KMS-11 (cell line): Measurements from ENCODE around the gene CAPN1.

ENCODE experiments used
- H2AFZ ChIP-seq: fragments of 200-600 bp; sonication (generic); 2 replicates; pipeline ENCODE4 v1.6.1; 2016; ENCODE audit warnings: antibody characterized with exemption, mixed run types, low read depth
- H3K27ac ChIP-seq: fragments of 200-600 bp; sonication (generic); 2 replicates; pipeline ENCODE4 v1.6.1; 2016; ENCODE audit warnings: mild to moderate bottlenecking, mixed run types
- H3K27me3 ChIP-seq: fragments of 200-600 bp; sonication (generic); 2 replicates; pipeline ENCODE4 v1.6.1; 2017; ENCODE audit warnings: mild to moderate bottlenecking, low read depth, mixed run types, moderate library complexity; ENCODE audit not compliant: insufficient read depth
- H3K36me3 ChIP-seq: fragments of 200-600 bp; sonication (generic); 2 replicates; pipeline ENCODE4 v1.6.1; 2017; ENCODE audit warnings: mild to moderate bottlenecking, mixed run types; ENCODE audit not compliant: insufficient read depth
- H3K4me1 ChIP-seq: fragments of 200-600 bp; sonication (generic); 2 replicates; pipeline ENCODE4 v1.6.1; 2016; ENCODE audit warnings: mild to moderate bottlenecking, low read depth, mixed run types; ENCODE audit not compliant: poor library complexity, severe bottlenecking
- H3K4me2 ChIP-seq: fragments of 200-600 bp; sonication (generic); 2 replicates; pipeline ENCODE4 v1.7.0; 2016; ENCODE audit warnings: mild to moderate bottlenecking, mixed run types
- H3K4me3 ChIP-seq: fragments of 200-600 bp; sonication (generic); IDR thresholded peaks from 2 replicates; pipeline ENCODE4 v1.6.1; 2017; ENCODE audit warnings: low read depth, low read length, mixed read lengths; ENCODE audit not compliant: insufficient read depth
- H3K79me2 ChIP-seq: fragments of 200-600 bp; sonication (generic); 2 replicates; pipeline ENCODE4 v1.6.1; 2016; ENCODE audit warnings: low read depth, mixed run types; ENCODE audit not compliant: insufficient read depth
- H3K9ac ChIP-seq: fragments of 200-600 bp; sonication (generic); 2 replicates; pipeline ENCODE4 v1.6.1; 2016; ENCODE audit warnings: mild to moderate bottlenecking, mixed run types
- H4K20me1 ChIP-seq: fragments of 200-600 bp; sonication (generic); 2 replicates; pipeline ENCODE4 v1.6.1; 2016; ENCODE audit warnings: mild to moderate bottlenecking, mixed run types; ENCODE audit not compliant: insufficient read depth
- CTCF ChIP-seq: fragments of 200-600 bp; sonication (generic); conservative IDR thresholded peaks from 2 replicates; pipeline ENCODE4 v1.6.1; 2017; ENCODE audit warnings: low read depth, mild to moderate bottlenecking, antibody characterized with exemption, low read length, moderate library complexity, mixed read lengths

Gene CAPN1

DNA sequence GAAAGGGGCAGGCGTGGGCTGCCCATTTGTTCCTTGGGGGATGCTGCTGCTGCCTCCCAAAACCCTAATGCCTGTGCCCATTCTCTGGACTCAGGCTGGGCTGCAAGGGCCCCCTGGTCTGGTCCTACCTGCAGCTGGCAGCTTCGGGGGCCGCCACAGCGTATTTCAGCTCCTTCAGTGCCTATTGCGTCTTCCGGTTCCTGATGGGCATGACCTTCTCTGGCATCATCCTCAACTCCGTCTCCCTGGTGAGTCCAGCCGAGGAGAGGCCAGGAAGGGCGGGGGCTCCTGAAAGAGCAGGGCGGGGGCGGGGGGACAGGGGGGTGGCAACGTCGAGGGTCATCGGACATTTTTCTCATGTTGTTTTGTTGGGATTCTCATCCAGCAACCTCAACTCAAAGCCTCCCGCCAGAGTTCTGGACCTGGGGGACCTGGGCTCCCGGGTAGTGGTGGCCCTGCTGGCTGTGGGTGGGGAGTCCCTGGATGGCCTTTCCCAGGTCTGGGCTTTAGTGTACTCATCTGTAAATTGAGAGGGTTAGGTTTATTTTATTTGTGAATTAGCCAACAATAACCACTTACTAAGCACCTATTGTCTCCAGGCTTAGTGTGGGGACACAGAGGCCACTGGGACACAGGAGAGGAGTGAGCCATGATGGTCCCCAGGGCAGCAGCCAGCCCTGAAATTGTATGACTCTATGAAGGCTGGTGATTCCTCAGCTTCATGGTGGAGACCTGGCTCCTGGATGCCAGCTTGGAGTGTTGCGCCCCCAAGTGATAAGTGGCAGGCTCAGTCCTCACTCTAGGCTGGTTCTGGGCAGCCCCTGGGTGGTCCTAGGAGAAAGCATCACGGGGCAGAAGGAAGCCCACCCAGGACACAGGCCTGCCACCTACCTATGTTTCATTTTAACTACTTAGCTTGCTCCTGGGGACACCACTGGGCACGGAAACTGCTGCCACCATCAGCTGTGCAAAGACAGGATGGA, 36.0 kb downstream of the CAPN1 start:
- no peak for TF ChIP-seq CTCF
- Histone ChIP-seq H3K79me2 (no peaks in the 10 kb centered on the region), H3K4me1 (no peaks in the 10 kb centered on the region), H3K36me3 (no peaks in the 10 kb centered on the region), H3K4me2 (no peak overlapping the region), H4K20me1 (no peaks in the 10 kb centered on the region), H3K27ac (no peak overlapping the region), H3K4me3 (no peak overlapping the region), H3K27me3 (no peaks in the 10 kb centered on the region), H3K9ac (no peak overlapping the region), H2AFZ (no peak overlapping the region)

GRCh38 chr11:65218446-65218845, 36.7 kb downstream of the CAPN1 start:
- no peak overlapping the region for H3K4me3 ChIP-seq
- H3K27me3 ChIP-seq, result no peaks in the 10 kb centered on the region
- H3K9ac ChIP-seq, result no peak overlapping the region
- H3K27ac ChIP-seq, result no peak overlapping the region
- H3K4me2 ChIP-seq, result no peak overlapping the region
- no peak for TF ChIP-seq CTCF
- H3K79me2 ChIP-seq, result no peaks in the 10 kb centered on the region
- no peak overlapping the region for H2AFZ ChIP-seq
- H4K20me1 ChIP-seq, result no peaks in the 10 kb centered on the region
- no peaks in the 10 kb centered on the region for H3K4me1 ChIP-seq
- H3K36me3 ChIP-seq, result no peaks in the 10 kb centered on the region

DNA sequence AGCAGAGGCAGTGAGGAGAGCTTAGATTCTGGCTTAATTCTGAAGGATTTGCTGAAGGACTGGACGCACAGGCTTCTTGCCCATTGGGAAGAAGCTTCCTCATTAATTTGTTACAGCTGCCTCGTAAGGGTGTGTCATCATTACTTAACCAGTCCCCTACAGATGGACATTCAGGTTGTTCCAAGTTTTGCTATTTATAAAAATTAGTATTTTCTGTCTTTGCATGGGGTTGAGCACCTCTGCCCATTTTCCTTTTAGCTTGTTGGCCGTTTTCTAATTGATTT, 38.1 kb downstream of the CAPN1 start:
- H3K36me3 ChIP-seq, result no peaks in the 10 kb centered on the region
- no peak overlapping the region for H3K27ac ChIP-seq
- H3K9ac ChIP-seq, result no peak overlapping the region
- no peak for TF ChIP-seq CTCF
- H3K4me3 ChIP-seq, result no peak overlapping the region
- H2AFZ ChIP-seq, result no peak overlapping the region
- H3K4me2 ChIP-seq, result no peak overlapping the region
- no peaks in the 10 kb centered on the region for H4K20me1 ChIP-seq
- no peaks in the 10 kb centered on the region for H3K27me3 ChIP-seq
- H3K79me2 ChIP-seq, result no peaks in the 10 kb centered on the region
- H3K4me1 ChIP-seq, result no peaks in the 10 kb centered on the region

DNA sequence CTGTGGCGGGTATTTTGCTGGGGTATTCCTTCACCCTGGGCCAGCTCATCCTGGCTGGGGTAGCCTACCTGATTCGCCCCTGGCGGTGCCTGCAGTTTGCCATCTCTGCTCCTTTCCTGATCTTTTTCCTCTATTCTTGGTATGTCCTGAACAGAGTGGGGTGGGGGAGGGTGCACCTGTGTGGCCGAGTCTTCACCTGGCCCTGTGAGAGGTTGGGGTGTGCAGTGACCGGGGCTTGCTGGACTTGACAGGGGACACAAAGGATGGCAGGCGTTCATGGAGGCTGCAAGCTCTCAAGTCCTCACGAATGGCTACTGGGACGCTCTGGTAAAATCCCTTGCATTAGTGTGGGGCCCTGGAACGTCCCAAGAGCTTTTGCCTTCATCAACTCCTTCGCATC, 39.3 kb downstream of the CAPN1 start:
- H3K27ac ChIP-seq, result no peak overlapping the region
- no peak overlapping the region for H3K9ac ChIP-seq
- H2AFZ ChIP-seq, result no peak overlapping the region
- no peaks in the 10 kb centered on the region for H4K20me1 ChIP-seq
- no peak overlapping the region for H3K4me2 ChIP-seq
- peaks cover 4% of the 10 kb centered on the region for H3K4me1 ChIP-seq
- H3K27me3 ChIP-seq, result peaks cover 6% of the 10 kb centered on the region; the same call in 1 of the 2 replicates
- H3K79me2 ChIP-seq, result no peaks in the 10 kb centered on the region
- TF ChIP-seq CTCF, result no peak
- H3K36me3 ChIP-seq, result no peaks in the 10 kb centered on the region
- H3K4me3 ChIP-seq, result no peak overlapping the region
